ENCODE measurements around the gene ASPSCR1.
"Not testable (repeated sequence)": the region's sequence is repeated elsewhere in the genome, so short reads cannot be mapped to it uniquely, and the experiment has no call there.

ASPSCR1 gene

DNA sequence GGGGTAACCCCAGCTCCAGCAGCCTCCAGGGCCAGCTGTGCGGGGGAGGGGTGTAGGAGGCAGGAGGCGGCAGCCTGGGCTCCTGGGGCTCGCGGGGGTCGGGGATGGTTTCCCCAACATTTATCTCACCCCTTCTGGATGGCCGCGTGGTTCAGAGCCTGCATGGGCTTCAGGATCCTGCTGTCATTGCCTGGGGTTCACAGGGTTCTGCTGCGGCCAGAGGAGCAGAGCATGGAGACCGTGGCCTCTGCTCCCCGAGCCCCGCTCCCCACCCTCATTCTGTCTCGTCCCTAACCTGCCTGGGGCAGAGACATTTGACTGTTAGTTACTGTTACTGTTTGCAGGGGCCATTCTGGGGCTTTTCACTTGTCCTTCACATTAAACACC lies 35.3 kb upstream of the ASPSCR1 start:
- DNase-seq, result no peak

DNA sequence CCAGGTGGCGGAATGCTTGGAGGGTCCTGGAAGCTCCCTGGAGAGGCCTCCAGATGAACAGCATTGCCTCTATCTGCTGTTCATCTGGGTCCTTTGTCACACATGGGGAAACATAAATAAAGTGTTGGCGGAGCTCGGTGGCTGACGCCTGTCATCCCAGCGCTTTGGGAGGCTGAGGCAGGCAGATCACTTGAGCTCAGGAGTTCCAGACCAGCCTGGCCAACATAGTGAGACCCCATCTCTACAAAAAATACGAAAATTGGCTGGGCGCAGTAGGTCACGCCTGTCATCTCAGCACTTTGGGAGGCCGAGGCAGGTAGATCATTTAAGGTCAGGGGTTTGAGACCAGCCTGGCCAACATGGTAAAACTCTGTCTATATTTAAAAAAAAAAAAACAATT lies 32.6 kb upstream of the ASPSCR1 start:
- DNase-seq, result no peak

DNA sequence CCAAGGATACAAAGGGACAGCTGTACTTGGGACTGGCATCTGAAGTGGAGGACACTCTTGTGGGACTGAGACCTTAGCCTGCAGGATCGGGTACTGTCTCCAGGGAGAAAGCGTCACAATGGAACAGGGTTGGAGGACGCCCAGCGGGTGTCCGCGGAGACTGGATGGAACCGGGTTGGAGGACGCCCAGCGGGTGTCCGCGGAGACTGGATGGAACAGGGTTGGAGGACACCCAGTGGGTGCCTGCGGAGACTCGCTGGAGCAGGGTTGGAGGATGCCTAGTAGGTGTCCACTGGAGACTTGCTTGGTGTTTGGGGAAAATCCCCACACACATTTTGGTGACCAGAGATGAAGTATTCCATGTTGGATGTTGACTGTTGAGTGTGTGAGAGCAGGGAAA lies 30.2 kb upstream of the ASPSCR1 start, which contains the start of gene MYADML2:
TSS of gene MYADML2 (minus strand) at position 45 of the 400 bp plus-strand sequence. CDS start 5,492 bp downstream, outside the sequence.
- no peak for DNase-seq

GRCh38 chr17:81948635-81949378 lies 28.6 kb upstream of the ASPSCR1 start:
- DNase-seq, result no peak

DNA sequence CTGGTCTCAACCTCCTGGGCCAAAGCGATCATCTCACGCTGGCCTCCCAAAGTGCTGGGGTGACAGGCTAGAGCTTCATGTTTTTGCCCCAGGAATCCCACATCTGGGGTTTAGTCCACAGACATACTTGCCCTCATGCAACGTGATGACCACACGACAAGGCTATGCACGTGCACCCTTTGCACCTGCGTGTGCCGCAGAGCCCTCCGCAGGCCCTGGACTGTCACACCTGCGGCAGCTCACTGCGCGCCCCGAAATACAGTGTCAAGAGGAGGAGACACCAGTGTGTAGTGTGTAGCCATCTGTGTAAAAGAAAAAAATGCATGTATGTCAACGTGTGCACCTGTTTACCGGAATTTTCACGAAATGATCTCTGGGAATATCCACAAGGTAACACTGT lies 26.9 kb upstream of the ASPSCR1 start:
- DNase-seq, result no peak

DNA sequence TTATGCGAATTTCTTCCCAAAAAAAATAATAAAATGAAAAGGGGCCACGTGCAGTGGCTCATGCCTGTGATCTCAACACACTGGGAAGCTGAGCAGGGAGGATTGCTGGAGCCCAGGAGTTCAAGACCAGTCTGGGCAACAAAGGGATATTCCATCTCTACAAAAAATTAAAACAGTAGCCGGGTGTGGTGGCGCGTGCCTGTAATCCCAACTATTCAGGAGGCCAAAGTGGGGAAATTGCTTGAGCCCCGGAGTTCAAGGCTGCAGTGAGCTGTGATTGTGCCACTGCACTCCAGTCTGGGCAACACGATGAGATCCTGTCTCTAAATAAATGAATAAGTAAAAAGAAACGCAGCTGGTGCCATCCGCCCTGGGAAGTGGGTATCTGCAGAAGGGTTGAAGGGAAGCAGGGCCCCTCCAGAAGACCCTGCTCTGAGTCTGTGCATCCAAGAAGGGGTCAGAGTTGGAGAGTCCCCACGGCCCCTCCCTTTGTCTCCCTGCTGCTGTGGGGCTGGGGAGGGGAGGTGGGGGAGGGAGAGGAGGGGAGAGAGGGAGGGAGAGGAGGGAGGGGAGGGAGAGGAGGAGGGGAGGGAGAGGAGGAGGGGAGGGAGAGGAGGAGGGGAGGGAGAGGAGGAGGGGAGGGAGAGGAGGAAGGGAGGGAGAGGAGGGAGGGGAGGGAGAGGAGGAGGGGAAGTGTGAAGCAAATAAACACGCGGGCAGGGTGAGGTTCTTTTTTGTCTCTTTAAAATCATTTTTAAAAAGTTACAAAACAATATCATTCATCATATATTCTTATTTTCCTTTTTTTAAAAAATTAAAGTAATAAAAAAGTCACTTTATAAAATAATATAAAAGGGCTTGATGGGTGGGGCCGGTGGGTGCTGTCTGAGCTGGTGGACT lies 25.4 kb upstream of the ASPSCR1 start:
- no peak for DNase-seq

DNA sequence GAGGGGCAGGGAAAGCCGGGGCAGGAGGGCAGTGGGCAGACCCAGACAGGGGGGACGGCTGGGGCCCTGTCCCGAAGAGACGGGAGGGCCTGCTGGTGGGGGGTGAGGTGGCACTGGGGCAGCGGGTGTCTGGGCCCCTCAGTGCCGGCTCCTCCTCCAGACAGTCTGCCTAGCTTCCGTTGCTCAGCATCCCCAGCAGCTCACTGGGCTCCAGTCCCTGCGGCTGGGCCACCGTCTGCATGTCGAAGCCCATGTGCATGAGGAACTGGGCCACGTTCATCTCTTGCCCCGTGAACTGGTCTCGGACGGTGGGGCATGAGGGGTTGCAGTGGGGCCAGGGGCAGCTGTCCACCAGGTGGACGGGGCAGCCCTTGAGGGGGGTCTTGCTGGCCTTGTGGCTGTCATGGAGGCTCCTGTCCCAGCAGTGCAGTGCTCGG lies 24.6 kb upstream of the ASPSCR1 start:
- DNase-seq, result no peak

DNA sequence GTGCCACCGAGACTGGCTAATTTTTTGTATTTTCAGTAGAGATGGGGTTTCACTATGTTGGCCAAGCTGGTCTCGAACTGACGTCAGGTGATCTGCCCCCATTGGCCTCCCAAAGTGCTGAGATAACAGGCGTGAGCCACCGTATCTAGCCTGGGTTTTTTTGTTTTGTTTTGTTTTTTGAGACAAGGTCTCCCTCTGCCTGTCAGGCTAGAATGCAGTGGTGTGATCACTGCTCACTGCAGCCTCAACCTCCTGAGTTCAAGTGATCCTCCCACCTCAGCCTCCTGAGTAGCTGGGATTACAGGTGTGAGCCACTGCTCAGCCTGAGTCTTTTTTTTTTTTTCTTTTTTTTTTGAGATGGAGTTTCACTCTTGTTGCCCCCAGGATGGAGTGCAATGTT lies 24.0 kb upstream of the ASPSCR1 start:
- DNase-seq, result not testable (repeated sequence)

DNA sequence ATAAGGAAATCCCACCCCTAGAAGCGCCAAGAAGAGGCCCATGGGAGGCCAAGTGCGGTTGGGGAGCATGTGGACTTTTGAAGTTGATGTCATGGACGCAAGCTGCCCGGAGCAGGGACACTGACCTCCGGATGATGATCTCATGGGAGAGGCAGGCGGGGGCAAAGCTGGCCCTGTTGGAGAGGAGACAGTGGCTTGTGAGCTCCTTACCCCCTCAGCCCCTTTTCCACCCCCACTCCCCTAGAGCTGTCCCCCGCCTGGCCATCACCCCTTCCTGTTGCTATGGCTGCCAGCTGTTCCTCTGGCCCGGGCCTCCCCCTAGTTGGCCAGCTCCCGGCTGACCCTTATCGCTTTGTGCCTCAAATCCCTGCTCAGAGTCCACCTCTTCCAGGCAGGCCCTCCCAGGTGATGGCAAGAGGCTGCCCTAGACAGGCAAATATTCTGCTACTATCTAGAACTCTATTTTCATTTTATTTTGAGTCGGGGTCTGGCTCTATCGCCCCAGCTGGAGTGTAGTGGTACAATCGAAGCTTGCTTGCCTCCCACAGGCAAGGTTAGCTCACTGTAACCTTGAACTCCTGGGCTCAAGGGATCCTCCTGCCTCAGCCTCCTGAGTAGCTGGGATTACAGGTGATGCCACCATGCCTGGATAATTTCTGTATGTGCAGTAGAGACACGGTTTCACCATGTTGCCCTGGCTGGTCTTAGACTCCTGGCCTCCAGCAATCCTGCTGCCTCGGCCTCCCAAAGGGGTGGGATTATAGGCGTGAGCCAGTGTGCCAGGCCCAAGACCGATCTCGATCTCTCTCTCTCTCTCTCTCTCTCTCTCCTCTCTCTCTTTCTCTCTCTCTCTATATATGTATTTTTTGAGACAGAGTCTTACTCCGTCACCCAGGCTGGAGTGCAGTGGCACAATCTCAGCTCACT lies 23.0 kb upstream of the ASPSCR1 start:
- DNase-seq, result no peak

GRCh38 chr17:81955058-81955681 lies 22.3 kb upstream of the ASPSCR1 start:
- no peak for DNase-seq

DNA sequence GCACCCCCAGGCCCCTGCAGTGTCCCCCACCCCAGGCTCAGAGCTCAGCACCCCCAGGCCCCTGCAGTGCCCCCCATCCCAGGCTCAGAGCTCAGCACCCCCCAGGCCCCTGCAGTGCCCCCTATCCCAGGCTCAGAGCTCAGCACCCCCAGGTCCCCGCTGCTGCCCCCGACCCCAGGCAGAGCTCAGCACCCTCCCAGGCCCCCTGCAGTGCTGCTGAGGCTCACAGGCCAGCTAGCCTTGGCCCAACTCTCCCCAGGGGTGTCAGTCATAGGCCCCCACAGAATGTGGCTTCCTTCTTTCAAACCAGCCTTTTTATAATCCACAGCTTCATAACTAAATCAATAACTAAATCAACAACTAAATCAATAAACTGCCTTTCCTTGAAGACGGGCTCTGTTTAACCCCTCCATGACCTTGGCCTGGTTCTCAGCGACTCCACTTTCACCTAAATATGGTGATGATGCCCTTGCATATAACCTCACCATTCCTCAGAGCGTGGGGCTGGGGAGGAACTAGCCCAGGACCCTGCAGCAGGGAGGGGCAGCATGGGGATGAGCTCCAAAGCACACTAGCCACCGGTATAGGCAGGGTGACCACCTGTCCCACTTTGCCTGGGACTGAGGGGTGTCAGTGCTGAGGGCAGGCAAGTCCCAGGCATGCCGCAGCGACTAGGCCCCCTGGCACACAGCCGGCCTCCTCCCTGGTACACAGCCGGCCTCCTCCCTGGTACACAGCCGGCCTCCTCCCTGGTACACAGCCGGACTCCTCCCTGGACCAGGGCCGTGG lies 21.5 kb upstream of the ASPSCR1 start:
- DNase-seq, result no peak

DNA sequence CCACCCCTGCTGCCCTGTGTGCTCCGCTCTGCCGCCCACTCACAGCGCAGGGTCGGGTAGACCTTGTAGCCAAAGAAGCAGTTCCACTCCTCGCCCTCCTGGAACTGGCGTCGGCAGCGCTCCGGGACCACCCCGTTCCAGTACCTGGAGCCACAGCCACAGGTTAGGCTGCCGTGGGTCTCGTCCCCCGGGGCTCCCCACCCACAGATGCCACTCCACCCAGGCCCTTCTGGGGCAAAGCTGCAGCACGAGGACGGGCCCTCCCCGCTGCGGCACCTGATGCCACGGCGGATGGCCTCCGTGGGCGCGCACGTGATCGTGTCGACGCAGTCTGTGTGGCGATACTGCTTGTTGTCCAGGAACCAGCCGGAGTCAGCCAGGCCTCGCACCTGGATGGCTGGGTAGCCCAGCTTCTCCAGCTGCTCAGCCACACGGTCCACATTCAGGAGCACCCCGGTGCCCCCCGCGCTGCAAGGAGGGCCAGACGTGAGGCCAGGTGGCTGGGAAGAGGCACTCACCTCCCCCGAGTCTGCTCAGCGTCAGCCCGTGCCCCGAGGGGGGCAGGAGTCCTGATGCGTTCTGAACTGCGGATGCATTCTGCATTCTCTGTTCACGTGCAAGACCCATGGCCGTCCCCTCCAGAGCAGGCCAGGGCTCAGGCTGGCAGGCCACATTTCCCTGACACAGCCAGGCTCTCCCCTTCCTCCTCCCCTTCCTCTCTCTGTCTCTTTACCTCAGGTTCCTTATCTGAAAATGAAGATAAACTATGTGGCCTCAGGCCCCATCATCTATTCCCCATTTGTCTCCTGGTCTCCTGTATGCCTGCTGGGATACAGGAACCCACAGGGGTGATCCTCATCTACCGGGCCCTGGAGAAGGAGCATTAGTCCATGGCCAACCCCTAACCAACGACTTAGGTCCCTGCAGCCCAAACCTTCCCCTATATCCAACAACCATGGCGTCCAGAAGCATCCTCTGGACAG lies 20.5 kb upstream of the ASPSCR1 start:
- no peak for DNase-seq

DNA sequence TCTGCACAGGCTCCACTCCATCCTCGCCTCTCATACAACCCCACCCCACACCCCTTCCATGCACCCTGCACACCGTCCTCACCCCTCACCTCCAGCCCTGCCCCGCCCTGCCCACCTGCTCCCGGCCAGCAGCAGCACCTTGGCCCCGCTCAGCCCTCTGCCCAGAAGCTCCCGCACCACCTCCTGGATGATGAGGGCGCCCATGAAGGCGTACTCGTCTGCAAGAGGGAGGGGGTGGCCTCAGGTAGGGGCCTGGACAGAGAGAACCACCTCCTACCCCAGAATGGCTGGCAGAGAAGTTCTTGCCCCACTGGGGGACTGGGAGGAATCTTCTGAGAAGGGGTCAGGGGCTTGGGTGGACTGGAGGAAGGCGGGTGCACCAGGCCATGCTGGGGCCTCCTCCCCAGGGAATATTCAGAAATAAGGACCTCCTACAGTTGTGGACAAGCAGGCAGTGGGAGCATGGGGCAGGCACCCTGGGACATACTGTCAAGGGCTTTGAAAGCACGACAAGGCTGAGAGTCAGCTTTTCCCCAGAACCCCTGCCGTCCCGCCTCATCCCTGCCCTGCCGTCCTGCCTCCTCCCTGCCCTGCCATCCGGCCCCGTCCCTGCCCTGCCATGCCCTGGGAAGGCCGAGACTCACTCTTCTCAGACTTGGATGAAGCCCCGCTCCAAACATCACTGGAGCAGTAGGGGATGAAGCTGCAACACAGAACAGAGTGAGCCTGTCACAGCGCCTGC lies 19.6 kb upstream of the ASPSCR1 start:
- DNase-seq, result no peak

GRCh38 chr17:81958633-81959342 lies 18.6 kb upstream of the ASPSCR1 start:
- DNase-seq, result no peak

DNA sequence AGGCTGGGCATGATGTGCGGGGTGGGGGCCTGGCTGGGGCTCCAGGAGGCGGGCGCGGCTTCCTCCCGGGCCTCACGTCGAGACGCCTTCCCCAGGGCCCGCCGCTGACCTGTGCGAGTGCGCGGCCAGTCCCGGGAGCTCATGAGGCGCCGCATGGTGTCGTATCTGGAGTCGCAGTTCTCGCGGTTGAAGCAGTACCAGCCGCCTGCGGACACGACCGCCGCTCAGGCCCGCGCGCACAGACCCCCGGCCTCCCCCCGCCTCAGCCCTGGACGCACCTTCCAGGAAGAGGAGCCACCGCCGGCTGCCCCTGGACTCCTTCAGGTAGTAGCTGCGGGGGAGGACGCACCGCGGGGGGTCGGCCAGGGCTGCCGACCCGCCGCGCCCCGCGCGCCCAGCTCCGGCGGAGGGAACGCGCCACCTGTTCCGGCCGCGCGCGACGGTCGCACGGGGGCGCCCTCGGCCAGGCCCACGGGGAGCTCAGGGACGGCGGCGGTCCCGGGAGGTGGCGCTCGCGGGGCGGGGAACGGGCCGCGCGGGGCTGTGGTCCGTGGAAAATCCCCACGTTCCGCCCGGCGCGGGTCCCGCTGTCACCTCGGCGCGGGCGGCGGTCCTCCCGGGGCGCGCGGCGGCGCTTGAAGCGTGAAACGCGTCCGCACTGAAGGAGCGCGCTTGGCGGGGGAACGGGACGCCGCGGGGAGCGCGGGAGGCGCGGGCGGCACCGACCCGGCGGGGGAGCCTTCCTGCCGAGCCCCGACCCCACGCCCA lies 17.9 kb upstream of the ASPSCR1 start:
- DNase-seq, result no peak

- DNase-seq, result no peak
Observed at GRCh38 chr17:81960130-81960958, 17.1 kb upstream of the ASPSCR1 start.

GRCh38 chr17:81961087-81961511 lies 16.3 kb upstream of the ASPSCR1 start, which contains the start of gene NOTUM:
Gene NOTUM (minus strand): TSS chr17:81961187. CDS start chr17:81960909, 278 bp downstream.
- no peak for DNase-seq

All from NCI-H2029 treated with DMSO at 0.1 percent for 48 hours (cell line).